Ovary (tissue), 9 donors: ENCODE data around the gene ZNF792. TPM values are rescaled to one million over a fixed set of nuclear protein-coding genes. Genes with fewer than 3 reads are reported as not detected.

Experiments
- DNase-seq, 5 donors: peaks; one replicate each; pipeline ENCODE4 v3.0.0-alpha.2; 2019 to 2020
- H3K27ac ChIP-seq, 2 donors: fragments of 200-600 bp; one replicate each; pipeline versions ENCODE4 v1.5.1 to v1.8.0; 2019 to 2022
- H3K27me3 ChIP-seq: fragments of 200-600 bp; one replicate; pipeline ENCODE4 v1.8.0; 2022
- H3K36me3 ChIP-seq: fragments of 200-600 bp; sonication (generic); one replicate; pipeline ENCODE4 v1.5.1; 2019
- H3K4me1 ChIP-seq: one replicate; pipeline ENCODE4 v1.8.1; 2013; ENCODE audit warnings: mild to moderate bottlenecking, moderate library complexity; ENCODE audit not compliant: insufficient read depth
- H3K4me3 ChIP-seq: fragments of 200-600 bp; sonication (generic); one replicate; pipeline ENCODE4 v1.5.1; 2017
- H3K9me3 ChIP-seq, 2 donors: fragments of 200-600 bp in 1 of 2; sonication (generic) in 1 of 2; one replicate each; pipeline versions ENCODE4 v1.5.1 to v1.8.1; 2013 to 2019; ENCODE audit warnings: mild to moderate bottlenecking in 1 of 2, moderate library complexity in 1 of 2
- CTCF ChIP-seq, 3 donors: fragments of 450-650 bp in 2 of 3; fragments of 200-600 bp in 1 of 3; IDR thresholded peaks; one replicate each; pipeline versions ENCODE4 v1.5.1 to v1.8.0; 2016 to 2022; ENCODE audit warnings: antibody characterized with exemption in 3 of 3, mild to moderate bottlenecking in 1 of 3
- EP300 ChIP-seq: sonication (generic); formaldehyde crosslinking; IDR thresholded peaks from one replicate; pipeline ENCODE4 v1.6.1; 2017; ENCODE audit warnings: antibody characterized with exemption
- POLR2A ChIP-seq: fragments of 450-650 bp; IDR thresholded peaks from one replicate; pipeline ENCODE4 v1.6.1; 2017; ENCODE audit warnings: antibody characterized with exemption, mild to moderate bottlenecking, moderate library complexity
- WGBS, 3 donors: extraction: QIAGEN DNeasy Blood & Tissue Kit in 1 of 3; methylation state at CpG; one replicate each; pipeline versions ENCODE4 v1.1.5 to v1.1.7; 2013 to 2017; 5-methylcytosine and 5-hydroxymethylcytosine counted together
- intact Hi-C, 4 donors: fragments of 100-400 bp; cut with DNase I; formaldehyde crosslinking; loops; one replicate each; pipeline versions ENCODE4 v1.11.0 to v1.15.1; 2022 to 2023
- polyA plus RNA-seq, 2 donors: library from polyadenylated mRNA; stranded (reverse); fragments of 200-250 nt in 1 of 2; fragments of 350-450 nt in 1 of 2; fragmentation: Illumina TruSeq in 1 of 2; extraction: RNeasy Lipid Tissue Mini Kit (QIAGEN cat#74804) in 1 of 2; gene quantifications; one replicate each; pipeline ENCODE4 v1.2.3, GENCODE V29; 2013 to 2014
- total RNA-seq, 7 donors: library from RNA; depleted of rRNA in 2 of 7; stranded (reverse); fragments of >200 nt in 2 of 7; fragmentation: NEBNext Ultra II Directional in 3 of 7; extraction: Animal tissue kit (Norgen Biotek cat#: 25700) in 3 of 7; gene quantifications; one replicate each; pipeline versions ENCODE4 v1.1.0 to v1.2.4, GENCODE V29; 2016 to 2023
- donor health status: DM: no; HTN: no; CAD: no; lungs with moderate emphysema.
- donor health status: DM: no; HTN: no; CAD: no.
- donor health status: Bipolar disorder and iron deficiency.
- donor health status: DM: yes; HTN: yes; CAD: no.
- donor health status: DM: no; HTN: no; CAD: no.
- donor health status: DM: yes; HTN: yes; CAD: no.

Gene ZNF792
- total and polyA plus RNA-seq, 9 donors, result 2.6 to 5.4 (median 4.5) TPM

- Histone ChIP-seq H3K27me3 (no peaks in the 10 kb centered on the region), H3K4me1 (peaks cover 4% of the 10 kb centered on the region), H3K27ac (no peak overlapping the region), H3K36me3 (no peaks in the 10 kb centered on the region), H3K4me3 (no peak overlapping the region), H3K9me3 (no peaks in the 10 kb centered on the region)
- no peak for TF ChIP-seq EP300
- no peak for TF ChIP-seq POLR2A
- TF ChIP-seq CTCF (IDR thresholded peaks at IDR 0.05), result no peak
- intact Hi-C loops, result no loop called here
- no peak for DNase-seq
- 94 to 95% (median 95%) methylated on average over 3 of the region's 3 CpGs for WGBS, 3 donors
These were observed 20.3 kb upstream of the ZNF792 start for GRCh38 chr19:34984287-34984686.

GRCh38 chr19:34983786-34984185, 19.8 kb upstream of the ZNF792 start:
- intact Hi-C loops, result no loop called here
- Histone ChIP-seq H3K4me3 (no peak overlapping the region), H3K27me3 (no peaks in the 10 kb centered on the region), H3K9me3 (no peaks in the 10 kb centered on the region), H3K36me3 (no peaks in the 10 kb centered on the region), H3K4me1 (peaks cover 4% of the 10 kb centered on the region), H3K27ac (no peak overlapping the region)
- DNase-seq, result no peak
- TF ChIP-seq EP300, result no peak
- TF ChIP-seq POLR2A, result no peak
- no peak for TF ChIP-seq CTCF (IDR thresholded peaks at IDR 0.05)
- WGBS, 3 donors, result 89 to 90% (median 89%) methylated on average over 4 of the region's 4 CpGs

GRCh38 chr19:34982275-34982674, 18.2 kb upstream of the ZNF792 start:
- no peaks in the 10 kb centered on the region for H3K36me3 ChIP-seq
- no peak overlapping the region for H3K27ac ChIP-seq
- no peak for DNase-seq
- no peak overlapping the region for H3K4me3 ChIP-seq
- peaks cover 4% of the 10 kb centered on the region for H3K4me1 ChIP-seq
- TF ChIP-seq CTCF (IDR thresholded peaks at IDR 0.05) (no peak), EP300 (no peak), POLR2A (no peak)
- intact Hi-C loops, result no loop called here
- no peaks in the 10 kb centered on the region for H3K9me3 ChIP-seq
- H3K27me3 ChIP-seq, result no peaks in the 10 kb centered on the region
- WGBS, 3 donors, result 43 to 50% (median 47%) methylated on average over 5 of the region's 5 CpGs

GRCh38 chr19:34979819-34980640, 16.0 kb upstream of the ZNF792 start:
- H3K27ac ChIP-seq, result no peak overlapping the region
- no peaks in the 10 kb centered on the region for H3K4me1 ChIP-seq
- H3K27me3 ChIP-seq, result no peaks in the 10 kb centered on the region
- 72 to 81% (median 80%) methylated on average over 12 of the region's 12 CpGs for WGBS, 3 donors
- intact Hi-C loops, result loop anchor here in 1 of 4 donors (10.0 kb wide), 1 partner anchor 115 kb away; no protein-coding TSS in a partner anchor
- TF ChIP-seq POLR2A, result no peak
- TF ChIP-seq CTCF (IDR thresholded peaks at IDR 0.05), result no peak
- TF ChIP-seq EP300, result no peak
- DNase-seq, result no peak
- no peaks in the 10 kb centered on the region for H3K9me3 ChIP-seq
- H3K4me3 ChIP-seq, result no peak overlapping the region
- no peaks in the 10 kb centered on the region for H3K36me3 ChIP-seq
